ENCODE measurements around the gene DRD4. TPM values are rescaled to one million over a fixed set of nuclear protein-coding genes. Genes with fewer than 3 reads are reported as not detected.

DRD4 gene
- total and polyA plus RNA-seq, 9 of the 15 experiments (the other 6 are each of a cell fraction or from before 2014, with no cell fraction given), result 0.04 to 0.95 (median 0.21) TPM; not detected in 5

GRCh38 chr11:607971-608659 lies 29.0 kb upstream of the DRD4 start (continued):
- TF ChIP-seq GTF3C2 (IDR thresholded peaks at IDR 0.05; ENCODE audit: borderline replicate concordance, extremely low read depth, insufficient read length) (no peak), ATF6 (CRISPR knock-in tag; IDR thresholded peaks at IDR 0.05) (no peak), GATAD2B (IDR thresholded peaks at IDR 0.05; ENCODE audit: borderline replicate concordance) (no peak), POLR3A (IDR thresholded peaks at IDR 0.05; ENCODE audit: borderline replicate concordance, extremely low read depth, insufficient read depth, insufficient read length) (no peak), USF1 (CRISPR knock-in tag; IDR thresholded peaks at IDR 0.05) (no peak), RBFOX2 (IDR thresholded peaks at IDR 0.05; ENCODE audit: low read depth, low read length) (no peak)
